Mesothelial cell of epicardium (in vitro differentiated cells): Measurements from ENCODE around the gene RBBP8NL. TPM values are rescaled to one million over a fixed set of nuclear protein-coding genes. Genes with fewer than 3 reads are reported as not detected.

ENCODE experiments used
- DNase-seq, 2 experiments: peaks; one replicate each; pipeline ENCODE4 v3.0.0; 2021; ENCODE audit warnings: low spot score in 2 of 2; ENCODE audit not compliant: unreplicated experiment in 2 of 2
- H3K27ac Mint-ChIP-seq: 2 replicates; pipeline ENCODE4 v1.8.0; 2021; ENCODE audit warnings: mixed read lengths
- H3K27me3 Mint-ChIP-seq: 2 replicates; pipeline ENCODE4 v1.8.0; 2021; ENCODE audit warnings: low read depth, mixed read lengths
- H3K36me3 Mint-ChIP-seq: 2 replicates; pipeline ENCODE4 v1.8.0; 2021; ENCODE audit warnings: mixed read lengths
- H3K4me1 Mint-ChIP-seq: 2 replicates; pipeline ENCODE4 v1.8.0; 2021; ENCODE audit warnings: mixed read lengths
- H3K4me3 Mint-ChIP-seq: 2 replicates; pipeline ENCODE4 v1.8.0; 2021; ENCODE audit warnings: mild to moderate bottlenecking, moderate library complexity, mixed read lengths
- H3K9me3 Mint-ChIP-seq: 2 replicates; pipeline ENCODE4 v1.8.0; 2021; ENCODE audit warnings: mixed read lengths
- total RNA-seq: library from RNA; stranded (reverse); gene quantifications from 3 replicates; pipeline ENCODE4 v1.2.1, GENCODE V29; 2021
- TF ChIP-seq, protein P1 (sequence below): fragments of 200-600 bp; sonication (generic); IDR thresholded peaks from one replicate; pipeline ENCODE4 v1.5.0; 2021; ENCODE audit warnings: antibody characterized with exemption; ENCODE audit not compliant: unreplicated experiment

RBBP8NL gene
- total RNA-seq, 1 donor from 2014 or later, result 13.5 TPM

DNA sequence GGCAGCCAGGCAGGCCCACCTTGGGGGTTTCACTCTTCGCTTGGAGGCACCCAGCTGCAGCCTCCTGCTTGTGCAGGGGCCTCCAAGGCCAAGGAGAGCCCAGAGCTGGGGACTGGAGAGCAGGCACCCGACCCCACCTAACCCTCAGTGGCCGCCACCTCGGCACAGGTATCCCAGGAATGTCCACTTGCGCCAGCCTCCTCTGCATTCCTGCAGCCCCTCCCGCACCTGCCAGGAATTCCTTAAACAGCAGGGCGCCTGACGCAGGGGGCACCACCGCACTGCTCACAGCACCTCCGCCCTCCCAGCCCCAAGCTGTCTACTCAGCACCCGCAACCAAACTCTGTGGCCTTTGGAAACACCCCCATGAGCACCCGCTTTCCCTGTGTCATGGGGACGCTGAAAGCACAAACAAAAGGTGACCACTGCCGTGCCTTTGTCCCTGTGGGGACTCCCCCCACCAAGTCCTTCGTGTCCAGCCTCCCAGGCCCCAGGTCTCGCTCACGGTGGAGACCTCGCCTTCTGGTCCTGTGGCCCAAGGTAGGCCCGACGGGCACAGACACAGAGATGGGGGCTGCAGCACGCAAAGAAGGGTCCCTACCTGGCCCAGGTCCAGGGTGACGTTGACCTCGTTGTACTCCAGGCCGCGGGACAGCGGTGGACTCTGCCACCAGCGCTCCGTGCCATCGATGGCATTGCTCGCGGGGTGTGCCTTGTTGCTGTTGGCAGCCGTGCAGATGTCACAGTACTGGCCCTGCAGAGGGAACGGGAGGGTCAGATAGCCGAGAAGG lies 65.3 kb downstream of the RBBP8NL start:
- peak in 1 of 2 experiments; percentile 69 for DNase-seq
- peak overlapping the region; percentile 94 for H3K27ac Mint-ChIP-seq
- H3K27me3 Mint-ChIP-seq, result no peaks in the 10 kb centered on the region
- H3K9me3 Mint-ChIP-seq, result no peaks in the 10 kb centered on the region
- H3K36me3 Mint-ChIP-seq, result no peaks in the 10 kb centered on the region
- peak overlapping the region; percentile 24 for H3K4me3 Mint-ChIP-seq
- TF ChIP-seq, protein P1, sequence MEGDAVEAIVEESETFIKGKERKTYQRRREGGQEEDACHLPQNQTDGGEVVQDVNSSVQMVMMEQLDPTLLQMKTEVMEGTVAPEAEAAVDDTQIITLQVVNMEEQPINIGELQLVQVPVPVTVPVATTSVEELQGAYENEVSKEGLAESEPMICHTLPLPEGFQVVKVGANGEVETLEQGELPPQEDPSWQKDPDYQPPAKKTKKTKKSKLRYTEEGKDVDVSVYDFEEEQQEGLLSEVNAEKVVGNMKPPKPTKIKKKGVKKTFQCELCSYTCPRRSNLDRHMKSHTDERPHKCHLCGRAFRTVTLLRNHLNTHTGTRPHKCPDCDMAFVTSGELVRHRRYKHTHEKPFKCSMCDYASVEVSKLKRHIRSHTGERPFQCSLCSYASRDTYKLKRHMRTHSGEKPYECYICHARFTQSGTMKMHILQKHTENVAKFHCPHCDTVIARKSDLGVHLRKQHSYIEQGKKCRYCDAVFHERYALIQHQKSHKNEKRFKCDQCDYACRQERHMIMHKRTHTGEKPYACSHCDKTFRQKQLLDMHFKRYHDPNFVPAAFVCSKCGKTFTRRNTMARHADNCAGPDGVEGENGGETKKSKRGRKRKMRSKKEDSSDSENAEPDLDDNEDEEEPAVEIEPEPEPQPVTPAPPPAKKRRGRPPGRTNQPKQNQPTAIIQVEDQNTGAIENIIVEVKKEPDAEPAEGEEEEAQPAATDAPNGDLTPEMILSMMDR, result no peak
- peaks cover 48% of the 10 kb centered on the region for H3K4me1 Mint-ChIP-seq

DNA sequence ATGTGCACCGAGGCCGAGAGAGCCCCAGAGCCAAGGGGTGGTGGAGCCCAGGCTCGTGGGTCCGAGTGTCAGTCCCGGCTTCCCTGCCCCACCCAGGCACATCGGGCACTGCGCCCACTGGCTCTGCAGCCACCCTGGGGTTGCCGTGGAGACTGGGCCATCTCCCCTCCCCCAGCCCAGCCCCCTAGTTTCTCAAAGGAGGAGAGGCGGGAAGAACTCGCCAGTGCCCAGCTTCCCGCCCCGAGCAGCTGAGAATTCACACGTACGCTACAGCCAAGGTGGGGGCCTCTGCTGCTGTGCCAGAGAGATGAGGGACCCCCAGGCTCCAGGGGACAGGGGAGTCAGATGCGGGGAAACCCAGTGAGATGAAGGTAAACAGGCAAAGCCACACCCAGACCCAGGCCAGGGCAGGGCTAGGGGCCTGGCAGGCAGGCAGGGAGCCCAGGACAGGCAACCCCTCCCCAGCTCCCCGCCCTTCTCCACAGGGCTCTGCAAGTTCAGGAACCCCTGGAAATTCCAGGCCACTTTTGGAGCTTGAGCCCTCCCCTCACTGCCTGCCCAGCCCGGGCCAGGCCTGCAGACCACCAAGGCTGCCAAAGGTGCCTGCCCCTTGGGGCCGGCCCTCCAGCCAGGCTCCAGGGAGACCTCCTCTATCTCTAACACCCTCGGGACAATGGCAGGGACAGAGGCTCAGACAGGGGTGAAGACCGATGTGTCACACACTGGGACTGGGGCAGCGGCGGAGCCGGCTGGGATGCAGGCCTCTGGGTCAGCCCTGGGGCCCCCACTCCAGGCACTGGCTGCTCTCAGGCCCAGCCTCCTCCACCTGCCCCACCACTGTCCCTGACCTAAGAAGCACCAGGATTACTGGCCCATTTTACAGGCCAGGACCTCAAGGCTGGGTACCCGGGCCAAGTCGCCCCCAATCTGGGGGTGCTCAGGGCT lies 66.2 kb downstream of the RBBP8NL start:
- Mint-ChIP-seq H3K4me1 (peaks cover 51% of the 10 kb centered on the region), H3K4me3 (no peak overlapping the region), H3K9me3 (no peaks in the 10 kb centered on the region), H3K27ac (peak overlapping the region; percentile 94), H3K27me3 (no peaks in the 10 kb centered on the region), H3K36me3 (no peaks in the 10 kb centered on the region)
- no peak for DNase-seq
- TF ChIP-seq, protein P1, result no peak

Other genes with a start within 250 kb of the RBBP8NL start
- 29.4 to 31.6 TPM (median 29.5 TPM) in 3 replicates for gene MTG2, start 244.5 kb downstream of the RBBP8NL start, total RNA-seq
- gene HRH3, start 207.3 kb downstream of the RBBP8NL start, total RNA-seq, result not detected in 3 replicates
- gene OSBPL2, start 189.0 kb downstream of the RBBP8NL start, total RNA-seq, result 57.1 to 60.9 TPM (median 57.7 TPM) in 3 replicates
- 58.8 to 60.8 TPM (median 59.0 TPM) in 3 replicates for gene ADRM1, start 124.5 kb downstream of the RBBP8NL start, total RNA-seq
- 571 to 618 TPM (median 601 TPM) in 3 replicates for gene LAMA5, start 60.2 kb downstream of the RBBP8NL start, total RNA-seq
- gene RPS21, start 40.4 kb downstream of the RBBP8NL start, total RNA-seq, result 1,089 to 1,145 TPM (median 1,126 TPM) in 3 replicates
- 22.8 to 23.7 TPM (median 23.6 TPM) in 3 replicates for gene CABLES2, start 20.3 kb downstream of the RBBP8NL start, total RNA-seq
- gene GATA5, start 48.5 kb upstream of the RBBP8NL start, total RNA-seq, result 26.0 to 30.0 TPM (median 27.5 TPM) in 3 replicates
- 3.7 to 4.5 TPM (median 4.3 TPM) in 3 replicates for gene SLCO4A1, start 215.0 kb upstream of the RBBP8NL start, total RNA-seq